AG20443 (cell line): ENCODE data around the gene SLFN14.
"Not testable (repeated sequence)": the region's sequence is repeated elsewhere in the genome, so short reads cannot be mapped to it uniquely, and the experiment has no call there.

Experiments used
- DNase-seq: peaks from one replicate; pipeline ENCODE4 v3.0.0; 2012; ENCODE audit warnings: low spot score, mixed read lengths

SLFN14 gene

DNA sequence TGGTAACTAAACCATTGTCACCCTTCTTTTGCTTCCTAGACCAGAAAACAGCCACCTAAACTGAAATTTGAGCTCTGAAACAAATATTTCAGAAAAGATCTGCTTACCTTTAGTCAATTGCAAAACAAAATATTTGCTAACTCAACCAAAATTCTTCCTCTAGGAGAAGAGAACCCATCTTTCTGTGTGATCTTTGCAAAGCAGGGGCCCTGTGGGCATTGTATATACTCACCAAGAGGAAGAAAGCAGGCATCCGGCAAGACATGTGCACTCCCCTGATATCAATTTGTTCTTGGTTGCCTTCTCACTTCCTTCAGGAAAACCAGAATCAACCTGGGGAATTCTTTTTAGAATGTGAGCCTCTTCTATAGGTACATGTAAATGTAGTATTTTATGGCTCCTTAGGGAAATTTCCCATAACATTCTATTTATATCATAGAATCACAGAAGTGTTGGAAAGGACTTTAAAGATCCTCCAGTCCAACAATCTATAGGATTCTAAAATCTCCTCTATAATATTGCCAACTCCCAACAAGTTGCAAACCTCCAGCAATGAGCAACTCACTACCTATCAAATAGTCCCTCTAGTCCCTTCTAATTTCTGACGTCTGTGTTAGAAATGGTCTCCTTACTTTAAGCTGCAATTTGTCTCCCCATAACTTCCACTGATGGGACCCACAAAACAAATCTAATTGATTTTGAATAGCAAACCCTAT, 966 bp downstream of the SLFN14 start:
- DNase-seq: no peak

DNA sequence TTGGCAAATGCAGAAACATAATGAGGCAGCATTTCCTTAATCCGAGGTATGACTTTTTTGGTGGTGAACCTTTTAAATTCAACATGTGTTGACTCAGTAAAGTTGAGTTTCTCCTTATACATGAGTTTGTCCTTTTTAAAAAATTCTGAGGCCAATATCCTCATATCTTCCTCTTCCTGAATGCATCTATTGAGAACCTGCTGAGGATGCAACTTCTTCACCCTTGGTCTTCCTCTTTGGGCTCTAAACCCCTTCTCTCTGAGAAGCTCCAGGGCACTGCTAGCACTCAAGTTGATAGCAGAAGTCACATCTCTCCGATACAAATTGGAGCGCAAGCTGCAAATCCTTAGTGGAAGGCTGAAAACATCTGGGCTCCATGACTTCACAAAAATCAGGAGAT, 3.3 kb downstream of the SLFN14 start:
- DNase-seq: no peak

DNA sequence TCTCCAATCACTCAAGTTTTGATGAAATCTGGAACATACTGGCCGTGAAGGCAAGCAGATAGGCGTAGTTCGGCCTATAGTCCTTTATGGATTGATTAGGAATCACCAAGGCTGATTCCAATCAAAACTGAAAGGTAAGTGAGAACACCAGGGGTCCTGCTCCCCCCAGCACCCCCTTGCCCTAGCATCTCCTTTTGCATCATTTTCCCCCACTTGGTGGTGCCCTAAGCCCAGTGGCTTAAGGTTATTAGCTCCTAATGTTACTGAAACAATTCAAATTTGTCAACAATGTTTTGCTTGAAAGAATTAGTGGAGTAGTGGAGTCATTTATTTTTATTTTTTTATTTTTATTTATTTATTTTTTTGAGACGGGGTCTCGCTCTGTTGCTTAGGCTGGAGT, 4.9 kb downstream of the SLFN14 start:
- DNase-seq: no peak

DNA sequence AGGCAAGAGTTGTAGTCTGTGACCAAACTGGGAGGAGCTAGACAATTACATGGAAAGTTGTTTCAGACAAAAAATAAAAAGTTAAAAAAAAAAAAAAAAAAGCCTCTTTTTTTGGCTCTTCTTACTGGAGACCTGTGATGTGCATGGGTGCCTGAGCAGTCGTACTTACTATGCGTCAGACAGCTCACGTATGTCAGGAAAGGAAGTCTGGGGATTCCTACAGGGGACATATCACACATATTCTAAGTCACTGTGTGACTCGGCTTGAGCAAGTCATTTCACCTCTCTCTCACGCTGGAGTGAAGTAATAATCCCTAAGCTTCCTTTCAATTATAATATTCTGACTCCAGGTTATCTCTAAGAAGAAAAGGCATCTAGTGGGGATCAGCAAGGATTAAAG, 6.0 kb downstream of the SLFN14 start:
- DNase-seq: no peak

DNA sequence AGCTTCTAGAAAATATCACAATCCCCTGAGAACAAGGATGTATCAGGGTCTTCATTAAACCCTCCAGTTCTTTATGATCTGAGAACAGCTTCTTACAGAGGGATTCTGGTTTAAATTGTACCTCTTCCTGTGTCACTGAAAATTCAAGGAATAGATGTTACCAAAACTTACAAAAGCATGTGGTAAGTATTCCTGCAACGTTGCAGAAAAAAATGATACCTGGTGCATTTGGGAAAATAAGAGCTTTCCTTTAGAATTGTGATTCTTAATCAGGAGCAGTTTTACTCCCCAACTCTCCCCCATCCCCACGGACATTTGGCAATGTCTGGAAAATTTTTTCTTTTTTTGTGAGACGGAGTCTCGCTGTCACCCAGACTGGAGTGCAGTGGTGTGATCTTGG, 7.3 kb downstream of the SLFN14 start:
- no peak for DNase-seq

DNA sequence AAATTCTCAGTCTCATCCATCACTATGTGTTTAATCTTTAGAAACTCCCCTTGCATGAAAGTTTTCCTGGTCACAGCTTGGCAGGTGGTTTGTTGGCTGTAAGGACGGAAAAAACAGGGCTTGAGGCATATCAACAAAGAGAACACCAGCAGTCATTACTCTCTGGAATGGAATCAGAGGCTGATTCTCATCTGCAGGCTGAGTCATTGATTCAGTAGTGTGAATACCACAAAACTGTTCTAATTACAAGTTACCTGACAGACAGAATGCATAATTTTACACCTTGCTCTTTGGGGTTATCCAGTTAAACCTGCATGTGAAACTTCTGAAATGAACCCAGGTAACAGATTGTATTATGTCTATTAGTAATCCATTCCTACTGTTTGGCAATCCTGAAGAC, 11.6 kb downstream of the SLFN14 start:
- DNase-seq: no peak

DNA sequence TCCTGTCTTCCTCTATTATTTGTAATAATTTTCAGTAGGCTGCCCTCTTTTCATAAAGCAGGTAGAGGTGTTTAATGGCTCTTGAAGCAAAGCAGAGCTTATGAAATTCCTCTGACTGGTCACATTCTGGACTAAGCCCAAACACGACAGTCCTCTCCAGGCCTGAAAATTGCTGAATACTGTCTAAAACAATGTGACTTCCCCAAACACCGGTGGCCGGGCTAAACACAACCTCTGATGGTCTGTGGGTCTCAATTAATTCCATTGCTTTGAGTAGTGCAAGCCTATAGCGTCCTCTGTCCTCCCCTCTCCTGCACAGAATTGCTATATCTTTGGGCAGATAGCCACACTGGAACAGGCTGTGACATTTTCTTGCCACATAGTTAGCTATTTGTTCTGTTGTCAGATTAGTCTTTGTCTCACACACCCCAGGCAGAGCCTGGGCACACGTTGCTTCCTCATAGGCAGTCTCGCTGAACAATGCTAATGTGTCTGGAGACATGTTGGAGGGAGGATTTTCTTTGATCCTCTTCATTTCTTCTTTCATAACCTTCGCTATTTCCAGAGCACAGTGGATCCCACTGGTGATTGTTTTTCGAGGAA, 12.3 kb downstream of the SLFN14 start:
- no peak for DNase-seq

DNA sequence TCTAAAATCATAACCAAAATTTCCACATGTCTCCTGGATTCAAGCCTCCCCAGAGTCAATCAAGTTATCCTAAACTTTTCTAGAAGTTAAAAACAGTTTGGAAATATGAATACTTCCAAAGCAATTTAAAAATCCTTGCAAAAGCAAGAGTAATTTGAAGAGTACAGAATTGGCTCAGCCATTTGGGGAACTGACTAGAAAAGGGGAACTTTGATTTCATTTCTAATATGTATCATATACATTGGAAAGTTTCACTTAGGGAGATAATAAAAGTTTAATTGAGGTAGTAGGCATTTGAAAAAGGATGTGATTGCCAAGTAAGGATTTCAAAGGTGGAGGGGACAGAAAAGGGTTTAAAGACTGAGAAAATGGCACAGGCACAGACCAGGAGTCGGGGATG, 14.1 kb downstream of the SLFN14 start:
- no peak for DNase-seq

DNA sequence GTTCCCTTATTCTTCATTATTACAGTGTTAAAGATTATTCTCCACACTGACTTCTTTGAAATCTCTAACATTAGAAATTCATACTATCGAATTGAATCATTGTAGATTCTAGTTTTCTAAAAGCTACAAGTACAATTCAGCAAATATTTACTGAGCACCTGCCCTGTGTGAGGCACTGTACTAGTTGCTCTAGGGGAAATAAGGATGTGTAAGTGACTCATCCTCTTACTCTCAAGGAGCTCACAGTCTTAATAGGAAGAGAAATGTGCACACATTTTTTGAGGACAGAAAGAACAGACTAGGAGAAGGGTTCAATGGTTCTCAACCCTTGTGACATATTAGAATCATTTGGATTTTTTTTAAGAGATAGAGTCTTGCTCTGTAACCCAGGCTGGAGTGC, 15.5 kb downstream of the SLFN14 start:
- no peak for DNase-seq

DNA sequence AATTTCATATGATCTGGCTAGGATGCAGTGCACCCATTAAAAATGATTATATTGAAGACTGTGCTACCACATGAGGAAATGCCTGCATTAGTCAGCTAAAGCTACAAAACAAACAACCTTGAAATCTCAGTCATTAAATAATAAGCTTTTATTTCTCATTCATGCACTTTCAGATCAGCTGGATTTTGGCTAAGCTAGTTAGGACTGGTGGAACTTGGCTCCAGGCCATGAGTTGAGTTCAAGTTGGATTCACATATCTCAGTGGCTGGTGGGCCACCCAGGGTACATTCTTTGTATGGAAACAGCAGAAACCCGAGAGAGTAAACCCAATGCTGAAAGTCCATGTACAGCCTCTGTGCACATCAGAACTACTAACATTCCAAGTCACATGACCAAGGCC, 16.8 kb downstream of the SLFN14 start:
- DNase-seq: no peak

DNA sequence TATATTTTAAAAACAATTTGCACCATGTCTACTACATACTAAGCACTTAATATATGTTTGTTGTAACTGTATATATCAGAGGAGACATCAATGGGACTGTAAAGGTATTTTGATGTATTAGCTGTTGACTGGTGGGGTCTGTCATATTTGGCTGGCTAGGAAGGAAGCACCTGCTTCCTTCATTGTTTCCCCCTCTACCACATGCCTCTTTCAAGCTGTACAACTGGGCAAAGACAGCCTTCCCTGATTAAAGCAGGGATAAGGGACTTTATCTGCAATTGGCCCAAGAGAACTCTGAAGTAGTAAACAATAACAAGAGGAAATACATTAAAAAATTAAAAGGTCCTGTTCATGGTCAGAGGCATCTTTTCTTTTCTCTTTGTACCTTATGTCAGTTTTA, 17.6 kb downstream of the SLFN14 start:
- no peak for DNase-seq

DNA sequence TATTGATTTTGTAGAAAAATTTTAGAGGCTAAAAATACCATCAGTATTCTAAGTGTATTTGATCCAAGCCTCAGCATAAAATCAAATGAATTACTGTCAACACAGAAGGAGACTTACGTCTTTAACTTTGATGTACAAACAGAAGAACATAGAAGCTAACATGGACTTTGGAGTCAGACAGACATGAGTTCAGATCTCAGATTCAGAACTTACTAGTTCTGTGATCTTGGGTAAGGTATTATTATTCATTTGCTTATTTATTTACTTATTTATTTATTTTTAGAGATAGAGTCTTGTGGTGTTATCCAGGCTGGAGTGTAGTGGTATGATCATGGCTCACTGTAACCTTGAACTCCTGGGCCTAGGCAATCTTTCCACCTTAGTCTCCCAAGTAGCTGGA, 19.2 kb downstream of the SLFN14 start:
- no peak for DNase-seq

DNA sequence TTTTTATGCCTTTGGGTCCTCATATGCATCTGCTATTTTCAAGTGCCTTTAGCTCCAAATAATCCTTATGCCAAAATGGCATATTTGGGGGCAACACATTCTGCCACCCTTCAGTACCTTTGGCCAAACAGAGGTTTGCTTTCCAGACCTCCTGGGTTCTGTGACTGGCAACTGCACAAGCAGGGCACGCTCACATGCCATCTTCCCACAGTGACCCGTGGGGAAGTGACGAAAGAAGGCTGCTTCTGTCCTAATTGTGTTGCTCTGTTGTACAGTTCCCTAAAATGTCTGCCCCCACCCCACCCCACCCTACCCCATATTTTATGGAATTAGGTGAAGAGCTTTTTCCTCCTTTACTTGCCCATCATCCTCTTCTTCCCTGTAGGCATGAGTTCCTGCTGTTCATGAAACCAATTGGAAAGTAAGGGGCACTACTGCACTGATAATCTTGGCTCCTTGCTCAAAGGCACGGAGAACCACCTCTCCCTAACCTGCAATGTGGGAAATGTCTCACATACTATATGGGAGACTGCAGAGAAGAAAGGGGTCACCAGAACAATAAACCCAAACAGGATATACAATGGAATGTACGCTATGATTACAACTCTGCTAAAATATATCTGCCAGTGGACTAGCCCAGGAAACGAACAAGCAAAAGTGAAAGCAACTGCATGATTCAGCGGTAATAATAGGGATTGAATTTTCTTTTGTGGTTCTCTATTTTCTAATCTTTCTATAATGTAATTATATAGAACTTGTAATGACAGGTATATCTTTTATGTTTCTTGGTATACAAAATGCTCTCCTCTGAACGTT, 19.8 kb downstream of the SLFN14 start:
- peak; percentile 22 for DNase-seq

DNA sequence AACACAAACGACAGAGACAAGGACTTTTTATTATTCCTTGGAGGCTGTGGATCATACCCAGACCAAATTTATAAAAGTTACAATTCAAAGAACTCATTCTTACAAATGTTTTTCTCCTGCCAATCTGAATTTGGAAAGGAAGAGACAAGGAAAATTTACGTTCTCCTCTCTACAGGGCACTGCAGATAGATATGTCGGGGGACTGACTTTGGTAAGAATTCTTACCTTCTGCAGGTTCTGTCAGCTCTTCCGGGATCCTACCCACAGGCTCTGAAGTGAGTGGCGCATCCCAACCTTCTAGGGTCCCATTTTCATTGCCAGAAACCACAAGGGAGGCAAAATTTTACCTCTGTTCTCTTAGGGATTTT, 21.0 kb downstream of the SLFN14 start:
- no peak for DNase-seq

DNA sequence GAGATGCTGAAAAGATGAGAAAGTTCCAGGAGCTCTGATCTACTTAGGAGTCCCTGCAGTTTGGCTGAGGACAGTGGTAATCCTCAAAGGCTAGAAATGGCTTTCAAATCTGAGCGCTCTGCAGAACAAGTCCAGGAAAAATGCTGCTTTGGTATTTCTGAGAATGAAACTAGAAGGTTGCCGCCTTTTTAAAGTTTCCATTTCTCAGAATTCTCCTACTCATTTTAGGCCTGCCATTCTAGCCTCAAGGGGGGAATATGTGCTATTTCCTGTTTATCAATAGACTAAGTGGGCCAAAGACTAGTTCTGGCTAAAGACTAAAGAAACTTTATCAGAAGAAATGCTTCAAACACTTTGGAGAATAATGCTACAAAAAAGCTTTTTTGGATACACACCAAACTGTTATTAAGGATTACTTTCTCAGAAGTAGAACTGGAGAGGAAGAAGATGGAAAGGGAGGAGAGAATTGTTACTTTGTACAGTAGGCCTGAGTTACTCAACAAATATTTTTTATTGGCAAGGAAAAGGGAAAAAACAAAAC, 22.9 kb downstream of the SLFN14 start, which contains the start of gene SLFN12L:
SLFN12L (minus strand) TSS at position 78 of the 541 bp plus-strand sequence. CDS start 15,314 bp downstream, outside the sequence.
- DNase-seq: no peak

DNA sequence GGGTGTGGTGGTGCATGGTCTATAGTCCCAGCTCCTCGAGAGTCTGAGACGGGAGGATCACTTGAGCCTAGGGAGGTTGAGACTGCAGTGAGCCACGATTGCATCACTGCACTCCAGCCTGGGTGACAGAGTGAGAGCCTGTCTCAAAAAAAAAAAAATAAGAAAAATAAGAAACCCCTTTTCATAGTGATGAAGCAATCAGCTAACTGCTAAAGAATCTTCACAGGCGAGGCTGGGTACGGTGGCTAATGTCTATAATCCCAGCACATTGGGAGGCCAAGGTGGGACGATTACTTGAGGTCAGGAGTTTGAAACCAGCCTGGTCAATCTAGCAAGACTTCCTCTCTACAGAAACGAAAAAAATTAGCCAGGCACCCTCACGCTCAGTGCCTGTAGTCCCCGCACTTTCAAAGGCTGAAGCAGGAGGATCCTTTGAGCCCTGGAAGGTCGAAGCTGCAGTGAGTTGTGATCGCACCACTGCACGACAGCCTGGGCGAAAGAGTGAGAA, 23.9 kb downstream of the SLFN14 start:
- no peak for DNase-seq

DNA sequence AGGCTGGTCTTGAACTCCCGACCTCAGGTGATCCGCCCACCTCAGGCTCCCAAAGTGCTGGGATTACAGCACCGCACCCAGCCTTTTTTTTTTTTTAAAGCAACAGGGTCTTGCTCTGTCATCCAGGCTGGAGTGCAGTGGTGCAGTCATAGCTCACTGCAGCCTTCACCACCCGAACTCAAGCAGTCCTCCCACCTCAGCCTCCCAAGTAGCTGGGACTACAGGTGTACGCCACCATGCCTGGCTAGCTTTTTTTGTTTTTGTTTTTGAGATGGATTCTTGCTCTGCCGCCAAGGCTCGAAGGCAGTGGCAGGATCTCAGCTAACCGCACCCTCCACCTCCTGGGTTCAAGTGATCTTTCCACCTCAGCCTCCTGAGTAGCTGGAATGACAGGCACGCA, 25.2 kb downstream of the SLFN14 start:
- DNase-seq: not testable (repeated sequence)

DNA sequence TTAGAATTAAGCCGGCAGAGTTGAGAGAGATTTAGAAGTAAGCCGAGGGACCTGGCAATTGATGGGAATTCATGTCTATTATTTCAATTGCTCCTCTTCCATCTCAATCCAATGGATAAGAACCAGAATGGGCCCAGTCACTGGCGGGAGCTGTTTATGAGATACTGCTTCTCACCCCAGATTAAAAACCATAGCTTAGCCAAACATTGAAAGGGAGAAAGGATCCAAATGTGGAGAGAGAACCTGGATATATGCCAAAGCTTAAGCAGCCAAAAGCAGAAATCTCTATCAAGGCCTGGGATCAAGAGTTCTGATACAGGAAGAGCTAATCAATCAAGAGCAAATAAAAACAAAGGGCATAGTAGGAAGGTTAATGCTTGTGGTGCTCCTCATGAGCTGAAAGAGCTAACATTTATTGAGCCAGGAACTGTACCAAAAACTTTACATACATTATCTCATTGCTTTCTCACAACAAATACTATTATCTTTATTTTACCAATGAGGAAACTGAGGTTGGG, 26.0 kb downstream of the SLFN14 start:
- DNase-seq: no peak

DNA sequence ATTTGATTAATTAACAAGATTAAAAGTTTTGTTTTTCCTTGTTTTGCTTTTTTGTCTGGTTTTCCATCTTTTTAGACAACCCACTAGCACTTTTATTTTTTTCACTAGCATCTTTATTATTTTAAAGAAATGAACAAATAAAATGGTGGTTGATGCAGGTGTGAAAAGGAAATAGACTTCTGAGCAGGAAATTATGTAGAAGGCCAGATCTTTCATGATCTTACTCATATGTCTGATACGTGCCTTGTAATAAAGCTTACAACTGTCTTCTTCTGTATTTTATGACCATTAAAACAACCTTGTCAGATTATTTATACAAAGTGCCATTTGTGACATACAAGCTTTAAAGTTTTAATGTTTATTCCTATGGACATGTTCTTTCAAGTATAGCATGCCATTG, 29.5 kb downstream of the SLFN14 start:
- DNase-seq: no peak

DNA sequence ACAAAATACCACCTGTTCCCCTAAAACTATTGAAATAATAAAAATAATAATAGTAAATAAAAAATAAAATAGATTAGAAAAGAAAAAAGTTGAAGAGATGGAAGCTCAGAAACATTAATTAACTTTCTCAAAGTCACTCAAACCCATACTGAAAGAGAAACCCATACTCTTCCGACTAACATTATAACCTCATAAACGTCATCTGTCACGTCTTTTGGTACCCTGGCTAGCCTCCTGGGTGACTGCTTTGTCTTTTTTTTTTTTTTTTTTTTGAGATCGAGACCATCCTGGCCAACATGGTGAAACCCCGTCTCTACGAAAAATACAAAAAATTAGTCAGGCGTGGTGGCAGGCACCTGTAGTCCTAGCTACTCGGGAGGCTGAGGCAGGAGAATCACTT, 30.8 kb downstream of the SLFN14 start:
- no peak for DNase-seq

DNA sequence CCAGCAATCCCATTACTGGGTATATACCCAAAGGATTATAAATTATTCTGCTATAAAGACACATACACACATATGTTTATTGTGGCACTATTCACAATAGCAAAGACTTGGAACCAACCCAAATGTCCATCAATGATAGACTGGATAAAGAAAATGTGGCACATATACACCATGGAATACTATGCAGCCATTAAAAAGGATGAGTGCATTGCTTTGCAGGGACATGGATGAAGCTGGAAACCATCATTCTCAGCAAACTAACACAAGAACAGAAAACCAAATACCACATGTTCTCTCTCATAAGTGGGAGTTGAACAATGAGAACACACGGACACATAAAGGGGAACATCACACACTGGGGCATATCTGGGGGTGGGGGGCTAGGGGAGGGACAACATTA, 31.3 kb downstream of the SLFN14 start:
- DNase-seq: not testable (repeated sequence)

DNA sequence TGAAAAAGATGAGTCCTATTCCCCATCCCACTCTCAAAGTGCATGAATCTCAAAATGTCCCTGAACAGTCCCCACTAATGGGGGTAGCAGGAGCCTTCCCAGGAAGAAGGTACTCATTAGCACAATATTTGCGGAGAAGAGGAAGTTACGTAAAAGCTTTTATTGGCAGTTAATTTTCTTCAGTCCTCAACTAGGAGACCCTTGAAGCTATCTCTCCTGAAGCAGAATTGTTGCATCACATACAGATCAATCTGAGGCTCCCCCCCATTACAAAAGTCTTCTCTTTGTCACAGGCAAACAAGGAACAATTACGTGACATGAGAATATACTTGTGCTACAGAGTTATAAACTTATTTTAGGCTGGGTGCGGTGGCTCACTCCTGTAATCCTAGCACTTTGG, 37.3 kb downstream of the SLFN14 start:
- no peak for DNase-seq
